Keratinocyte (primary cell): ENCODE results near the gene CALHM1. TPM values are rescaled to one million over a fixed set of nuclear protein-coding genes. Genes with fewer than 3 reads are reported as not detected.
A peak's percentile ranks its signal among the peaks of the same experiment; 100 is the strongest.

Experiments used
- DNase-seq: peaks from one replicate; pipeline ENCODE4 v3.0.0-alpha.2; 2011; ENCODE audit warnings: low read depth, missing footprints, low spot score
- FAIRE-seq: peaks from 2 replicates; lab custom pipeline; 2011; peaks lifted over from hg19 to GRCh38; lab: Jason Lieb, UNC
- H2AFZ ChIP-seq: 2 replicates; pipeline ENCODE4 v1.6.0; 2012; ENCODE audit warnings: low read length, control low read depth, inconsistent platforms; ENCODE audit not compliant: control insufficient read depth
- H3K27ac ChIP-seq: 2 replicates; pipeline ENCODE4 v1.5.1; 2011; ENCODE audit warnings: low read length; ENCODE audit not compliant: control insufficient read depth, insufficient read depth
- H3K27me3 ChIP-seq: 3 replicates; pipeline ENCODE4 v1.6.0; 2011; ENCODE audit warnings: low read length; ENCODE audit not compliant: control insufficient read depth, insufficient read depth; ENCODE audit errors: extremely low read depth
- H3K36me3 ChIP-seq, 2 experiments: 2 replicates in 1 of 2; 3 replicates in 1 of 2; pipeline ENCODE4 v1.5.1; 2011; ENCODE audit warnings: low read length in 2 of 2, mild to moderate bottlenecking in 1 of 2; ENCODE audit not compliant: control insufficient read depth in 2 of 2, insufficient read depth in 2 of 2; ENCODE audit errors: extremely low read depth in 1 of 2
- H3K4me1 ChIP-seq: 3 replicates; pipeline ENCODE4 v1.5.1; 2011; ENCODE audit warnings: low read length; ENCODE audit not compliant: control insufficient read depth, insufficient read depth; ENCODE audit errors: extremely low read depth
- H3K4me2 ChIP-seq: 3 replicates; pipeline ENCODE4 v1.6.0; 2011; ENCODE audit warnings: low read depth, low read length; ENCODE audit not compliant: control insufficient read depth, insufficient read depth; ENCODE audit errors: extremely low read depth
- H3K4me3 ChIP-seq, 3 experiments: fragments of 200-600 bp in 1 of 3; sonication (generic) in 1 of 3; 2 replicates in 2 of 3; 3 replicates in 1 of 3; pipeline ENCODE4 v1.5.1; 2011 to 2016; ENCODE audit warnings: low read length in 3 of 3, mild to moderate bottlenecking in 3 of 3, control low read depth in 2 of 3, inconsistent platforms in 1 of 3, low read depth in 1 of 3, mixed read lengths in 1 of 3, mixed run types in 1 of 3, moderate library complexity in 1 of 3; ENCODE audit not compliant: control insufficient read depth in 2 of 3, insufficient read depth in 2 of 3; ENCODE audit errors: extremely low read depth in 1 of 3
- H3K79me2 ChIP-seq: 2 replicates; pipeline ENCODE4 v1.6.0; 2012; ENCODE audit warnings: low read length; ENCODE audit not compliant: control insufficient read depth, insufficient read depth
- H3K9ac ChIP-seq: 3 replicates; pipeline ENCODE4 v1.6.0; 2011; ENCODE audit warnings: low read length; ENCODE audit not compliant: control insufficient read depth, insufficient read depth; ENCODE audit errors: extremely low read depth
- H3K9me1 ChIP-seq: 3 replicates; pipeline ENCODE4 v1.6.0; 2011; ENCODE audit warnings: low read length; ENCODE audit not compliant: control insufficient read depth, insufficient read depth; ENCODE audit errors: extremely low read depth
- H3K9me3 ChIP-seq: 2 replicates; pipeline ENCODE4 v1.5.1; 2012; ENCODE audit warnings: low read depth, low read length; ENCODE audit not compliant: control insufficient read depth
- H4K20me1 ChIP-seq: 3 replicates; pipeline ENCODE4 v1.6.0; 2011; ENCODE audit warnings: low read length; ENCODE audit not compliant: control insufficient read depth, insufficient read depth; ENCODE audit errors: extremely low read depth
- EZH2 ChIP-seq: IDR thresholded peaks from one replicate; pipeline ENCODE4 v1.6.1; 2012; ENCODE audit warnings: inconsistent platforms, mild to moderate bottlenecking, low read length, moderate library complexity
- dilution Hi-C: fragments of 300-500 bp; cut with MboI; formaldehyde crosslinking; loops from one replicate; pipeline ENCODE4 v1.7.0; 2020; ENCODE audit warnings: low sequenced_read_pairs; ENCODE audit not compliant: extremely low pct_ligation_motif_present
- polyA plus RNA-seq, 5 experiments: library from polyadenylated mRNA; depleted of rRNA in 3 of 5; stranded (reverse) in 3 of 5; stranded (forward) in 1 of 5; unstranded in 1 of 5; fragments of >200 nt; gene quantifications; 1 replicate in 1 of 5; 2 replicates in 3 of 5; 3 replicates in 1 of 5; pipeline versions ENCODE4 v1.2.1 to v1.2.3, GENCODE V29; 2011 to 2012; ENCODE audit warnings: missing spikeins in 2 of 5, low read depth in 1 of 5, low replicate concordance in 1 of 5
- TF ChIP-seq, protein P1 (sequence below), 3 experiments: IDR thresholded peaks in 1 of 3; conservative IDR thresholded peaks in 1 of 3; optimal IDR thresholded peaks in 1 of 3; 2 replicates in 2 of 3; 3 replicates in 1 of 3; pipeline versions ENCODE3 to v1.5.1; 2011; ENCODE audit warnings: low read length in 3 of 3, mild to moderate bottlenecking in 3 of 3, moderate library complexity in 2 of 3, control low read depth in 1 of 3, inconsistent platforms in 1 of 3; ENCODE audit not compliant: insufficient read depth in 2 of 3; ENCODE audit errors: extremely low read depth in 1 of 3

Gene CALHM1
- polyA plus RNA-seq, 1 donor (not counting 4 experiments of a cell fraction or from before 2014, with no cell fraction given), result not detected

DNA sequence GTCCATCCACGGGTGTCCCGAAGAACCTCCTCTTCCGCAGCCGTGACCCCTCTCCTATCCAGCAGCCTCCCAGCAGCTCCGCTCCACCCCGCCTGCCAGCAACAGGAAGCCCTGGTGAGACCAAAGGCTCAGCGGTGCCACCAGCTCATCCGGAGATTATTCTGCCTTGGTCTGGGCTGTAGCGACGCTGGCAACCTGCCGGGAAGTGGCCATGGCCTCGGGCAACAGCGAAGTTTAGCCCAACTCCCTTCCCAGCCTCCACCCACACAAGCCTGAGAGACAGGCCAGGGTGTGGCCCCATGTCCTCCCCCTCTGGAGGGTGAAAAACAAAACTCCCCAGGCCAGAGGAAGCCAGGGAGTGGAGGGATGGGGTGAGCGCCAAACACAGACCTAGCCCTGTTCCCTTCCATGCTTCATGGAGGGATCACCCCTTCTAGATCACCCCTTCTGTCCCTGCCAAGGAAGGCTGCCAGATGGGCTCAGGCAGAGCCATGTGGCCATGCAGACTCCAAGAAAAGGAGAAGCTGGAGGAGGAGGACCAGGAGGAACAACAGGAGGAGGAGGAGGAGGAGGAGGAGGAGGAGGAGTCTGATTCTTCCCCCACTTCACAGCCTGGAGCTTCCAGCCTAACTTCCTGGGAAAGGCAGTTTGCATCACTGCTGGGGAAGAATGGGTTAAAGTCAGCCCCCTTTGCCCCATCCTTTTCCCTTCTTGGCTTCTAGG is 7.4 kb downstream of the CALHM1 start:
- no peak overlapping the region for H2AFZ ChIP-seq
- no peak overlapping the region for H3K9ac ChIP-seq
- peak overlapping the region in 1 of 3 experiments; percentile 55 for H3K4me3 ChIP-seq
- H3K27ac ChIP-seq, result no peak overlapping the region
- dilution Hi-C loops, result no loop called here
- H3K79me2 ChIP-seq, result no peaks in the 10 kb centered on the region
- no peaks in the 10 kb centered on the region for H3K9me3 ChIP-seq
- DNase-seq (peak; percentile 17), FAIRE-seq (no peak)
- no peaks in the 10 kb centered on the region for H3K9me1 ChIP-seq
- TF ChIP-seq, protein P1, sequence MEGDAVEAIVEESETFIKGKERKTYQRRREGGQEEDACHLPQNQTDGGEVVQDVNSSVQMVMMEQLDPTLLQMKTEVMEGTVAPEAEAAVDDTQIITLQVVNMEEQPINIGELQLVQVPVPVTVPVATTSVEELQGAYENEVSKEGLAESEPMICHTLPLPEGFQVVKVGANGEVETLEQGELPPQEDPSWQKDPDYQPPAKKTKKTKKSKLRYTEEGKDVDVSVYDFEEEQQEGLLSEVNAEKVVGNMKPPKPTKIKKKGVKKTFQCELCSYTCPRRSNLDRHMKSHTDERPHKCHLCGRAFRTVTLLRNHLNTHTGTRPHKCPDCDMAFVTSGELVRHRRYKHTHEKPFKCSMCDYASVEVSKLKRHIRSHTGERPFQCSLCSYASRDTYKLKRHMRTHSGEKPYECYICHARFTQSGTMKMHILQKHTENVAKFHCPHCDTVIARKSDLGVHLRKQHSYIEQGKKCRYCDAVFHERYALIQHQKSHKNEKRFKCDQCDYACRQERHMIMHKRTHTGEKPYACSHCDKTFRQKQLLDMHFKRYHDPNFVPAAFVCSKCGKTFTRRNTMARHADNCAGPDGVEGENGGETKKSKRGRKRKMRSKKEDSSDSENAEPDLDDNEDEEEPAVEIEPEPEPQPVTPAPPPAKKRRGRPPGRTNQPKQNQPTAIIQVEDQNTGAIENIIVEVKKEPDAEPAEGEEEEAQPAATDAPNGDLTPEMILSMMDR (optimal IDR thresholded peaks at IDR 0.05 in 1 of 3, IDR thresholded peaks at IDR 0.05 in 1 of 3, conservative IDR thresholded peaks at IDR 0.05 in 1 of 3; ENCODE audit: extremely low read depth in 1 of 3, insufficient read depth in 2 of 3, low read length in 3 of 3), result no peak
- TF ChIP-seq EZH2, result no peak
- H4K20me1 ChIP-seq, result no peaks in the 10 kb centered on the region
- peaks cover 15% of the 10 kb centered on the region for H3K4me1 ChIP-seq
- H3K27me3 ChIP-seq, result no peaks in the 10 kb centered on the region
- H3K36me3 ChIP-seq, result peaks cover 13 to 21% of the 10 kb centered on the region in 2 experiments
- H3K4me2 ChIP-seq, result peak overlapping the region; percentile 76

DNA sequence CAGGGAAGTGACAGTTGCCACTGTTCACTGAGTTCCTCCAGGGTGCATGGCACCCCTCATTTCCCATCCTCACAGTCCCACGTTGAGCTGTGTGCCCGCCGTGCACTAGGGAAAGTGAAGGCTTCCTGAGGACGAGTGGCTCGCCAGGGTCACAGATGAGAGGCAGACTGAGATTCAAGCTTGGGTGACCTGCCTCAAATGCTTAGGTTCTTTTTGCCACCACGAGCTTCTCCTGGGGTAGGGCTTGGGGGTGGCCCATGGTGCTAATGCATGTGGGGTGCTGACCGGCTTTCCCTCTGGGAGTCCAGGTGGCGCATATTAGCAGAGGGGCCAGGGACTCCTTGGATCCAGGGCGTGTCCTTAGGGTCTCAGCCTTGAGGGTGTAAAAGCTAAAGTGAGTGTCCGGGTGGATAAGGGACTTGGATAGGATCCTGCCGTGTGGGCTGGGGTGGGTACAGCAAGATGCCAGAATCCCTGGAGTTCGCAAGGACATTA is 8.5 kb downstream of the CALHM1 start:
- DNase-seq (no peak), FAIRE-seq (no peak)
- H3K36me3 ChIP-seq, result peaks cover 20 to 29% of the 10 kb centered on the region in 2 experiments
- no peaks in the 10 kb centered on the region for H3K79me2 ChIP-seq
- no peaks in the 10 kb centered on the region for H4K20me1 ChIP-seq
- no peaks in the 10 kb centered on the region for H3K9me1 ChIP-seq
- H3K27ac ChIP-seq, result no peak overlapping the region
- no peaks in the 10 kb centered on the region for H3K27me3 ChIP-seq
- H3K9me3 ChIP-seq, result no peaks in the 10 kb centered on the region
- peaks cover 15% of the 10 kb centered on the region for H3K4me1 ChIP-seq
- H3K9ac ChIP-seq, result no peak overlapping the region
- H3K4me2 ChIP-seq, result no peak overlapping the region
- H2AFZ ChIP-seq, result no peak overlapping the region
- TF ChIP-seq, protein P1 (optimal IDR thresholded peaks at IDR 0.05 in 1 of 3, IDR thresholded peaks at IDR 0.05 in 1 of 3, conservative IDR thresholded peaks at IDR 0.05 in 1 of 3; ENCODE audit: extremely low read depth in 1 of 3, insufficient read depth in 2 of 3, low read length in 3 of 3), result no peak
- TF ChIP-seq EZH2, result no peak
- H3K4me3 ChIP-seq, result no peak overlapping the region
- dilution Hi-C loops, result no loop called here
